CD4-positive, alpha-beta T cell treated with Interleukin-6 at 100 ng/mL for 8 hours (primary cell): ENCODE results near the gene TCF25.
A peak's percentile ranks its signal among the peaks of the same experiment; 100 is the strongest.
"Not testable (repeated sequence)": the region's sequence is repeated elsewhere in the genome, so short reads cannot be mapped to it uniquely, and the experiment has no call there.

Source experiments
- DNase-seq: peaks from one replicate; pipeline ENCODE4 v3.0.0-alpha.2; 2020; ENCODE audit warnings: mixed read lengths, low spot score

TCF25 gene

GRCh38 chr16:89845417-89845816 lies 28.0 kb upstream of the TCF25 start:
- no peak for DNase-seq

GRCh38 chr16:89847051-89847939 lies 26.1 kb upstream of the TCF25 start:
- no peak for DNase-seq

GRCh38 chr16:89847940-89848297 lies 25.5 kb upstream of the TCF25 start:
- no peak for DNase-seq

GRCh38 chr16:89848974-89849373 lies 24.4 kb upstream of the TCF25 start:
- no peak for DNase-seq

- DNase-seq, result no peak
Measured at GRCh38 chr16:89853306-89853993, 19.9 kb upstream of the TCF25 start.

GRCh38 chr16:89855301-89855945 lies 18.0 kb upstream of the TCF25 start:
- DNase-seq, result no peak

GRCh38 chr16:89855986-89856385 lies 17.4 kb upstream of the TCF25 start:
- no peak for DNase-seq

GRCh38 chr16:89858973-89859614 lies 14.3 kb upstream of the TCF25 start:
- DNase-seq, result no peak

- DNase-seq, result no peak
Measured at GRCh38 chr16:89859615-89860007, 13.8 kb upstream of the TCF25 start.

GRCh38 chr16:89860747-89861304 lies 12.6 kb upstream of the TCF25 start:
- DNase-seq, result peak; percentile 61

- DNase-seq, result no peak
Measured at GRCh38 chr16:89861648-89862047, 11.7 kb upstream of the TCF25 start.

GRCh38 chr16:89862732-89863131 lies 10.7 kb upstream of the TCF25 start:
- DNase-seq, result no peak

- peak; percentile 44 for DNase-seq
Measured at GRCh38 chr16:89863741-89864526, 9.5 kb upstream of the TCF25 start.

GRCh38 chr16:89864527-89864820 lies 8.9 kb upstream of the TCF25 start:
- no peak for DNase-seq

GRCh38 chr16:89867918-89868317 lies 5.5 kb upstream of the TCF25 start:
- DNase-seq, result no peak

- DNase-seq, result no peak
Measured at GRCh38 chr16:89869911-89870310, 3.5 kb upstream of the TCF25 start.

- no peak for DNase-seq
Measured at GRCh38 chr16:89870440-89870839, 3.0 kb upstream of the TCF25 start.

GRCh38 chr16:89871895-89872294 lies 1.5 kb upstream of the TCF25 start:
- DNase-seq, result no peak

GRCh38 chr16:89873972-89874689 lies 739 bp downstream of the TCF25 start:
- DNase-seq, result peak; percentile 95

- not testable (repeated sequence) for DNase-seq
Measured at GRCh38 chr16:89879123-89879522, 5.7 kb downstream of the TCF25 start.
